MG63 (cell line): Measurements from ENCODE around the gene G6PC2. TPM values are rescaled to one million over a fixed set of nuclear protein-coding genes. Genes with fewer than 3 reads are reported as not detected.

Experiments
- DNase-seq: peaks from one replicate; pipeline ENCODE4 v3.0.0-alpha.2; 2020
- H3K27me3 ChIP-seq: fragments of 250-450 bp; sonication (Bioruptor Pico); 2 replicates; pipeline ENCODE4 v1.5.1; 2020; ENCODE audit warnings: mild to moderate bottlenecking, moderate library complexity
- H3K36me3 ChIP-seq: fragments of 250-450 bp; sonication (Bioruptor Pico); 2 replicates; pipeline ENCODE4 v1.5.1; 2020; ENCODE audit warnings: mild to moderate bottlenecking, moderate library complexity
- H3K4me3 ChIP-seq: fragments of 250-450 bp; sonication (Bioruptor Pico); 2 replicates; pipeline ENCODE4 v1.5.1; 2020; ENCODE audit warnings: mild to moderate bottlenecking, moderate library complexity
- H3K9me3 ChIP-seq: fragments of 250-450 bp; sonication (Bioruptor Pico); 2 replicates; pipeline ENCODE4 v1.5.1; 2020; ENCODE audit warnings: mild to moderate bottlenecking, moderate library complexity
- total RNA-seq: library from RNA; depleted of rRNA; stranded (reverse); fragments of >200 nt; shearing (Covaris generic); gene quantifications from 2 replicates; pipeline ENCODE4 v1.2.3, GENCODE V29; 2014; ENCODE audit warnings: low replicate concordance

The G6PC2 gene
- total RNA-seq, 1 experiment from 2014 or later, result not detected

GRCh38 chr2:168894101-168894500 is 7.0 kb upstream of the G6PC2 start:
- no peaks in the 10 kb centered on the region for H3K9me3 ChIP-seq
- H3K27me3 ChIP-seq, result peaks cover 8% of the 10 kb centered on the region
- no peak for DNase-seq
- H3K36me3 ChIP-seq, result no peaks in the 10 kb centered on the region
- H3K4me3 ChIP-seq, result no peak overlapping the region

- Histone ChIP-seq H3K9me3 (no peaks in the 10 kb centered on the region), H3K27me3 (peaks cover 8% of the 10 kb centered on the region), H3K36me3 (no peaks in the 10 kb centered on the region), H3K4me3 (no peak overlapping the region)
- DNase-seq, result no peak
These were observed 6.4 kb upstream of the G6PC2 start for GRCh38 chr2:168894720-168895119.

DNA sequence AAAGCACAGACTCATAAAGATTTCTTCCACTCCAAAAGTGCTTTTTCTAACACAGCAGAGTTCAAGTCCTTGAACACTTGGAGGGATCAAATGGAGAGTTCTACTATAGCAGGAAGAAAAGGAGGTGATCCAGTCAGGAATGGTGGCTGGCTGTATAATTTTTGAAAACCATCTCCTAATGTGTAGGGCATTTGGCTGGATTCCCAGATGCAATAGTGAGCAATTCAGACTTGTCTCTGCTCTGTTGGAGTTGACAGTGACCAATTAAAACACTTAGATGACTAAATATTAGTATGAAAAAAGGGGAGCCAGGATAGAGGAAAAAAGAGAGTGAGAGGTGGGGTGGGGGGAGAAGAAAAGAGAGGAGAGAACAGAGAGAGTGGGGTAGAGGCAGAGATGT is 5.3 kb upstream of the G6PC2 start:
- DNase-seq, result no peak
- Histone ChIP-seq H3K9me3 (no peaks in the 10 kb centered on the region), H3K4me3 (no peak overlapping the region), H3K27me3 (peaks cover 8% of the 10 kb centered on the region), H3K36me3 (no peaks in the 10 kb centered on the region)

DNA sequence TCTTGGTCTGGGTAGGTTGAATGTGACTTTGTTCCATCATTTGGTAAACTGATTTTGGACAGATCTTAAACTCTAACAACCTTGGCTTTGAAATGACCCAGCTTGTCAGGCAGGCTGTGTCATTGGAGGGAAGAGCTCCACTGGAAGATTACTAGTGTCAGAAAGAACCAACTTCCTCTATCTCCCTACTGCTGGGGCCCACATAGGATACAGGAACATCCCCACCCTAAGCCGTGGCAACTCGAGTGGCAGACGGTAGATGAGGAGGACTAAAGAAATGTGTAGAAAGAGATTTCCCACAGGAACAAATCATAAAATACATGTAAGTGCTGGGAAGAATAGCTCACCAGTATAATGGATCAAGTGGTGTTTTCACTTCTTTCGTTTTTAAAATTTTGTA is 4.3 kb upstream of the G6PC2 start:
- DNase-seq, result no peak
- Histone ChIP-seq H3K9me3 (no peaks in the 10 kb centered on the region), H3K36me3 (no peaks in the 10 kb centered on the region), H3K27me3 (peaks cover 11% of the 10 kb centered on the region), H3K4me3 (no peak overlapping the region)

GRCh38 chr2:168897449-168897848 is 3.6 kb upstream of the G6PC2 start:
- no peak for DNase-seq
- H3K9me3 ChIP-seq, result no peaks in the 10 kb centered on the region

DNA sequence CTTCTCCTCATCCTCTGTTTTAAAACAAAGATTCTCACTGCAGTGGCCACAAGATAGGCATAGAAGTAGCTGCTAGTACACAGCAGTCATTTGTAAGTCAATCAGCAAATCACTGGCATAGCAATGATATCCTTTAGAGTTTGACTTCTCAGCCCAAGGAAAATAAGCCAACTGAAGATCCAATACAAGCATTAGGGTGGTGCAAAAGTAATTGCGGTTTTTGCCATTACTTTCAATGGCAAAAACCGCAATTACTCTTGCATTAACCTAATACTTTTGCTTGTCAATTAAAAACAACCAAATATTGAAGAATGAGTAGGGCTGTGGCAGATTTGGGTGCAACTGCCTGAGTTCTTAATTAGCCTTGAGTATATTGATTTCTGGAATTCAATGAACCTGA is 2.8 kb downstream of the G6PC2 start:
- no peaks in the 10 kb centered on the region for H3K9me3 ChIP-seq
- no peak for DNase-seq
- peaks cover 39% of the 10 kb centered on the region for H3K27me3 ChIP-seq
- no peak overlapping the region for H3K4me3 ChIP-seq
- no peaks in the 10 kb centered on the region for H3K36me3 ChIP-seq

More at GRCh38 chr2:168897449-168897848, 3.6 kb upstream of the G6PC2 start:
- H3K4me3 ChIP-seq, result no peak overlapping the region
- H3K27me3 ChIP-seq, result peaks cover 10% of the 10 kb centered on the region; the same call in 1 of the 2 replicates
- H3K36me3 ChIP-seq, result no peaks in the 10 kb centered on the region

DNA sequence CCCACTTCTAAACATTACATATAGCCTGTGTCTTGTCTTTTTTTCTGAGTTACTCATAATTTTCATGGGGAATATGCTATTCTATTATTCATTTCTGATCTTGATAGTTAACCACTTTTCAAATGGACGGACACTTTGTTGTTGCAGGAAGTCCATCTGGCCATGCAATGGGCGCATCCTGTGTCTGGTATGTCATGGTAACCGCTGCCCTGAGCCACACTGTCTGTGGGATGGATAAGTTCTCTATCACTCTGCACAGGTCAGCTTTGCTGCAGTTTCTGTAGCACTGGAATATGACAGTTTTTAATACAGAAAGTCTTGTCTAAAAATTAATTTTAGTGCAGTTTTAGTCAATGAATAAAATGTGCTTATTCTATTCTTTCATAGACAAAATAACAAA is 3.3 kb downstream of the G6PC2 start:
- peaks cover 39% of the 10 kb centered on the region for H3K27me3 ChIP-seq
- no peak overlapping the region for H3K4me3 ChIP-seq
- no peaks in the 10 kb centered on the region for H3K36me3 ChIP-seq
- H3K9me3 ChIP-seq, result no peaks in the 10 kb centered on the region
- DNase-seq, result no peak

GRCh38 chr2:168907940-168908662 is 7.0 kb downstream of the G6PC2 start:
- no peak for DNase-seq
- Histone ChIP-seq H3K4me3 (no peak overlapping the region), H3K36me3 (no peaks in the 10 kb centered on the region), H3K9me3 (no peaks in the 10 kb centered on the region), H3K27me3 (peaks cover 45% of the 10 kb centered on the region)

GRCh38 chr2:168910330-168910729 is 9.2 kb downstream of the G6PC2 start:
- peaks cover 27% of the 10 kb centered on the region for H3K27me3 ChIP-seq

GRCh38 chr2:168912466-168912865 is 11.4 kb downstream of the G6PC2 start:
- no peak for DNase-seq
- peak overlapping the region; percentile 20 for H3K4me3 ChIP-seq
- H3K27me3 ChIP-seq, result peaks cover 25% of the 10 kb centered on the region
- no peaks in the 10 kb centered on the region for H3K36me3 ChIP-seq
- no peaks in the 10 kb centered on the region for H3K9me3 ChIP-seq

More at GRCh38 chr2:168910330-168910729, 9.2 kb downstream of the G6PC2 start:
- no peak for DNase-seq
- no peaks in the 10 kb centered on the region for H3K36me3 ChIP-seq
- H3K4me3 ChIP-seq, result no peak overlapping the region
- H3K9me3 ChIP-seq, result no peaks in the 10 kb centered on the region

GRCh38 chr2:168912901-168913369 is 11.8 kb downstream of the G6PC2 start:
- Histone ChIP-seq H3K4me3 (peak overlapping the region; percentile 20), H3K27me3 (peaks cover 28% of the 10 kb centered on the region)

GRCh38 chr2:168913495-168913894 is 12.4 kb downstream of the G6PC2 start:
- no peak for DNase-seq
- Histone ChIP-seq H3K27me3 (peaks cover 32% of the 10 kb centered on the region), H3K9me3 (no peaks in the 10 kb centered on the region)

More at GRCh38 chr2:168912901-168913369, 11.8 kb downstream of the G6PC2 start:
- no peaks in the 10 kb centered on the region for H3K36me3 ChIP-seq
- DNase-seq, result peak; percentile 42
- no peaks in the 10 kb centered on the region for H3K9me3 ChIP-seq

GRCh38 chr2:168915441-168916330 is 14.6 kb downstream of the G6PC2 start:
- H3K9me3 ChIP-seq, result no peaks in the 10 kb centered on the region
- H3K4me3 ChIP-seq, result no peak overlapping the region
- no peak for DNase-seq
- H3K27me3 ChIP-seq, result peaks cover 26% of the 10 kb centered on the region
- no peaks in the 10 kb centered on the region for H3K36me3 ChIP-seq

More at GRCh38 chr2:168913495-168913894, 12.4 kb downstream of the G6PC2 start:
- Histone ChIP-seq H3K36me3 (no peaks in the 10 kb centered on the region), H3K4me3 (no peak overlapping the region)

GRCh38 chr2:168916331-168916675 is 15.2 kb downstream of the G6PC2 start:
- no peak overlapping the region for H3K4me3 ChIP-seq
- H3K36me3 ChIP-seq, result no peaks in the 10 kb centered on the region
- DNase-seq, result no peak
- H3K27me3 ChIP-seq, result peaks cover 23% of the 10 kb centered on the region
- H3K9me3 ChIP-seq, result no peaks in the 10 kb centered on the region

- Histone ChIP-seq H3K9me3 (no peaks in the 10 kb centered on the region), H3K4me3 (no peak overlapping the region), H3K36me3 (no peaks in the 10 kb centered on the region), H3K27me3 (peaks cover 15% of the 10 kb centered on the region)
- no peak for DNase-seq
These were observed 19.5 kb downstream of the G6PC2 start for GRCh38 chr2:168920504-168921157.

DNA sequence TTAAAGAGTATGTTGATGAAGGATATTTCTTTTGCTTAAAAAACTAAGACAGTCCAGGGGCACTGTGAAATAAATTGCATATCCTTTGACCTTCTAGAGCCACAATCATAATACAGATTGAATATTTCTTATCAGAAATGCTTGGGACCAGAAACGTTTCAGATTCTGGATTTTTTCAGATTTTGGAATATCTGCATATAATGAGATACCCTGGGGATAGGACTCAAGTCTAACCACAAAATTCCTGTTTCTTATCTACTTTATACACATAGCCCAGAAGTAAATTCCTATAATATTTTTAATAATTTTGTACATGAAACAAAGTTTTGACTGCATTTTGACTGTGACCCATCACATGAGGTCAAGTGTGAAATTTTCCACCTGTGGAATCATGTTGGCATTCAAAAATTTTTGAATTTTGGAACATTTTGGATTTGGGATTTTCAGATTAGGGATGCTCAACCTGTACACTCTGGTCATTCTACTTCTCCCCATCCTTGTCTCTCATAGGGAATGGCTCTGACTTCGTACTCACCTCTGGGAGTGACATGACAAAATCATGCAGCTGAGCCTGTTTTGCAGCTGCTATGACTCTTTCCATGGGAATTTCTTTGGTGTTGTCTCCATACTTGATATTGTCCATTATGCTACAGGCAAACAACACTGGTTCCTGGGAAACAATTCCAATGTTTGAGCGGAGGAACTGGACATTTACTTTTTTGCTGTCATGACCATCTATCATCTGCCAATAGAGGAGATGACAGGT is 25.7 kb downstream of the G6PC2 start:
- no peaks in the 10 kb centered on the region for H3K36me3 ChIP-seq
- H3K27me3 ChIP-seq, result peaks cover 19% of the 10 kb centered on the region
- no peak overlapping the region for H3K4me3 ChIP-seq
- H3K9me3 ChIP-seq, result no peaks in the 10 kb centered on the region
- DNase-seq, result no peak
